H1 (cell line): ENCODE results near the gene ACKR1.

Experiments
- POLR2A ChIP-seq, 2 experiments: IDR thresholded peaks; 1 replicate in 1 of 2; 2 replicates in 1 of 2; pipeline ENCODE4 v1.6.1; 2011; ENCODE audit warnings: low read depth in 2 of 2, low read length in 2 of 2, mild to moderate bottlenecking in 2 of 2; ENCODE audit errors: control extremely low read depth in 1 of 2
- RFX5 ChIP-seq: IDR thresholded peaks from 2 replicates; pipeline ENCODE4 v1.6.1; 2011; ENCODE audit warnings: low read depth, low read length, improper control_type of control experiment, borderline replicate concordance
- TF ChIP-seq, protein P1 (sequence below), 3 experiments: IDR thresholded peaks; 1 replicate in 2 of 3; 2 replicates in 1 of 3; pipeline versions ENCODE4 v1.5.1 to v1.6.1; 2011; ENCODE audit warnings: low read length in 3 of 3, mild to moderate bottlenecking in 3 of 3, inconsistent platforms in 2 of 3, low read depth in 1 of 3, moderate library complexity in 1 of 3; ENCODE audit not compliant: insufficient read depth in 1 of 3; ENCODE audit errors: control extremely low read depth in 1 of 3

DNA sequence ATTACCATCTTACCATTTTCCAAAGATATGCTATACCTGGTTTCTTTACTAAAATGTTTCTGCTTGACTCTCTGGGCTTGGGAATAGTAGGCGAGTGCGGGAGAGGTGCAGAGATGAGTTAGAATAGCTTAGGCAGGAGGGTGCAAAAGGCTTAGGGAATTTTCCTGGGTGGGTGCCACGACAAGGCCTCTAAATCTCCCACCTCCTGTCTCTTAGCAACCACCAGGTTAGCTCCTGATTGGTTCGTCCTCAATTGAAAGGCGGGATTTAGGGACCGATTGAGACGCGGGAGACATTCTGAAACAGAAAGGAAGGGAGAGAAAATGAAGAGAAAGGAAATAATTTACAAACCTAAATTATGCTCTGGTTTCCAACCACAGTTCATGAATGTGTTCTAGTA, 3.1 kb downstream of the ACKR1 start:
- TF ChIP-seq, protein P1, sequence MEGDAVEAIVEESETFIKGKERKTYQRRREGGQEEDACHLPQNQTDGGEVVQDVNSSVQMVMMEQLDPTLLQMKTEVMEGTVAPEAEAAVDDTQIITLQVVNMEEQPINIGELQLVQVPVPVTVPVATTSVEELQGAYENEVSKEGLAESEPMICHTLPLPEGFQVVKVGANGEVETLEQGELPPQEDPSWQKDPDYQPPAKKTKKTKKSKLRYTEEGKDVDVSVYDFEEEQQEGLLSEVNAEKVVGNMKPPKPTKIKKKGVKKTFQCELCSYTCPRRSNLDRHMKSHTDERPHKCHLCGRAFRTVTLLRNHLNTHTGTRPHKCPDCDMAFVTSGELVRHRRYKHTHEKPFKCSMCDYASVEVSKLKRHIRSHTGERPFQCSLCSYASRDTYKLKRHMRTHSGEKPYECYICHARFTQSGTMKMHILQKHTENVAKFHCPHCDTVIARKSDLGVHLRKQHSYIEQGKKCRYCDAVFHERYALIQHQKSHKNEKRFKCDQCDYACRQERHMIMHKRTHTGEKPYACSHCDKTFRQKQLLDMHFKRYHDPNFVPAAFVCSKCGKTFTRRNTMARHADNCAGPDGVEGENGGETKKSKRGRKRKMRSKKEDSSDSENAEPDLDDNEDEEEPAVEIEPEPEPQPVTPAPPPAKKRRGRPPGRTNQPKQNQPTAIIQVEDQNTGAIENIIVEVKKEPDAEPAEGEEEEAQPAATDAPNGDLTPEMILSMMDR (IDR thresholded peaks at IDR 0.05; ENCODE audit: control extremely low read depth in 1 of 3, insufficient read depth in 1 of 3, low read depth in 1 of 3, low read length in 3 of 3) = no peak
- TF ChIP-seq RFX5 (peak; percentile 41; the same call in 1 of the 2 replicates), POLR2A (IDR thresholded peaks at IDR 0.05; ENCODE audit: control extremely low read depth in 1 of 2, low read depth in 2 of 2, low read length in 2 of 2) (no peak)
